ENCODE results near the gene ACTL6A. TPM values are rescaled to one million over a fixed set of nuclear protein-coding genes. Genes with fewer than 3 reads are reported as not detected.

ACTL6A gene
- total RNA-seq, 1 donor, result 42.0 TPM

GRCh38 chr3:179536256-179536655 is 26.5 kb upstream of the ACTL6A start:
- no peak overlapping the region for H3K4me2 ChIP-seq (ENCODE audit: insufficient read depth, low read length)
- TF ChIP-seq CTCF (IDR thresholded peaks at IDR 0.05; ENCODE audit: extremely low read depth, low read depth, low read length), result no peak
- H3K27ac ChIP-seq (ENCODE audit: low read depth, low read length), result no peak overlapping the region
- H3K4me3 ChIP-seq (ENCODE audit: insufficient read depth, low read length), result no peak overlapping the region
- no peaks in the 10 kb centered on the region for H3K36me3 ChIP-seq (ENCODE audit: insufficient read depth, low read length)
- H3K9me3 ChIP-seq (ENCODE audit: low read depth, low read length), result no peaks in the 10 kb centered on the region
- H2AFZ ChIP-seq (ENCODE audit: low read length), result no peak overlapping the region
- no peaks in the 10 kb centered on the region for H3K27me3 ChIP-seq (ENCODE audit: insufficient read depth, low read length)
- no peaks in the 10 kb centered on the region for H3K4me1 ChIP-seq (ENCODE audit: insufficient read depth, low read length)
- no peaks in the 10 kb centered on the region for H4K20me1 ChIP-seq (ENCODE audit: insufficient read depth, low read length)
- H3K79me2 ChIP-seq (ENCODE audit: insufficient read depth, low read length), result no peaks in the 10 kb centered on the region
- no peak for DNase-seq (ENCODE audit: insufficient read length, low spot score, missing footprints)

- no peak overlapping the region for H3K27ac ChIP-seq (ENCODE audit: low read depth, low read length)
- no peak overlapping the region for H2AFZ ChIP-seq (ENCODE audit: low read length)
- peaks cover 6% of the 10 kb centered on the region for H3K4me1 ChIP-seq (ENCODE audit: insufficient read depth, low read length)
- no peaks in the 10 kb centered on the region for H3K36me3 ChIP-seq (ENCODE audit: insufficient read depth, low read length)
- no peaks in the 10 kb centered on the region for H3K27me3 ChIP-seq (ENCODE audit: insufficient read depth, low read length)
- TF ChIP-seq CTCF (IDR thresholded peaks at IDR 0.05; ENCODE audit: extremely low read depth, low read depth, low read length), result no peak
- no peak overlapping the region for H3K4me2 ChIP-seq (ENCODE audit: insufficient read depth, low read length)
- no peak overlapping the region for H3K4me3 ChIP-seq (ENCODE audit: insufficient read depth, low read length)
- no peak for DNase-seq (ENCODE audit: insufficient read length, low spot score, missing footprints)
- no peaks in the 10 kb centered on the region for H3K79me2 ChIP-seq (ENCODE audit: insufficient read depth, low read length)
- peaks cover 3% of the 10 kb centered on the region for H3K9me3 ChIP-seq (ENCODE audit: low read depth, low read length)
- no peaks in the 10 kb centered on the region for H4K20me1 ChIP-seq (ENCODE audit: insufficient read depth, low read length)
These were observed 21.6 kb upstream of the ACTL6A start for GRCh38 chr3:179541094-179541493.

- Histone ChIP-seq H3K36me3 (ENCODE audit: insufficient read depth, low read length) (no peaks in the 10 kb centered on the region), H4K20me1 (ENCODE audit: insufficient read depth, low read length) (no peaks in the 10 kb centered on the region), H3K9me3 (ENCODE audit: low read depth, low read length) (peaks cover 3% of the 10 kb centered on the region), H3K4me1 (ENCODE audit: insufficient read depth, low read length) (peaks cover 6% of the 10 kb centered on the region), H3K27me3 (ENCODE audit: insufficient read depth, low read length) (no peaks in the 10 kb centered on the region), H3K79me2 (ENCODE audit: insufficient read depth, low read length) (no peaks in the 10 kb centered on the region), H3K4me2 (ENCODE audit: insufficient read depth, low read length) (no peak overlapping the region), H3K4me3 (ENCODE audit: insufficient read depth, low read length) (no peak overlapping the region), H2AFZ (ENCODE audit: low read length) (no peak overlapping the region), H3K27ac (ENCODE audit: low read depth, low read length) (no peak overlapping the region)
- TF ChIP-seq CTCF (IDR thresholded peaks at IDR 0.05; ENCODE audit: extremely low read depth, low read depth, low read length), result no peak
- DNase-seq (ENCODE audit: insufficient read length, low spot score, missing footprints), result no peak
These were observed 21.1 kb upstream of the ACTL6A start for GRCh38 chr3:179541596-179541995.

- no peak for DNase-seq (ENCODE audit: insufficient read length, low spot score, missing footprints)
- no peak overlapping the region for H3K4me2 ChIP-seq (ENCODE audit: insufficient read depth, low read length)
- peaks cover 6% of the 10 kb centered on the region for H3K4me1 ChIP-seq (ENCODE audit: insufficient read depth, low read length)
- H2AFZ ChIP-seq (ENCODE audit: low read length), result no peak overlapping the region
- no peak overlapping the region for H3K27ac ChIP-seq (ENCODE audit: low read depth, low read length)
- no peaks in the 10 kb centered on the region for H4K20me1 ChIP-seq (ENCODE audit: insufficient read depth, low read length)
- H3K4me3 ChIP-seq (ENCODE audit: insufficient read depth, low read length), result no peak overlapping the region
- TF ChIP-seq CTCF (IDR thresholded peaks at IDR 0.05; ENCODE audit: extremely low read depth, low read depth, low read length), result no peak
- H3K36me3 ChIP-seq (ENCODE audit: insufficient read depth, low read length), result no peaks in the 10 kb centered on the region
- H3K79me2 ChIP-seq (ENCODE audit: insufficient read depth, low read length), result no peaks in the 10 kb centered on the region
- no peaks in the 10 kb centered on the region for H3K27me3 ChIP-seq (ENCODE audit: insufficient read depth, low read length)
- peaks cover 3% of the 10 kb centered on the region for H3K9me3 ChIP-seq (ENCODE audit: low read depth, low read length)
These were observed 20.4 kb upstream of the ACTL6A start for GRCh38 chr3:179542375-179542774.

All from osteoblast (primary cell).